HG02571 (cell line): ENCODE results near the gene WWC1.

Source experiments
- ATAC-seq: cut with Tn5 transposase; IDR thresholded peaks from one replicate; pipeline ENCODE4 v1.9.1; 2021; ENCODE audit warnings: mild to moderate bottlenecking, moderate library complexity; ENCODE audit not compliant: unreplicated experiment

Gene WWC1

DNA sequence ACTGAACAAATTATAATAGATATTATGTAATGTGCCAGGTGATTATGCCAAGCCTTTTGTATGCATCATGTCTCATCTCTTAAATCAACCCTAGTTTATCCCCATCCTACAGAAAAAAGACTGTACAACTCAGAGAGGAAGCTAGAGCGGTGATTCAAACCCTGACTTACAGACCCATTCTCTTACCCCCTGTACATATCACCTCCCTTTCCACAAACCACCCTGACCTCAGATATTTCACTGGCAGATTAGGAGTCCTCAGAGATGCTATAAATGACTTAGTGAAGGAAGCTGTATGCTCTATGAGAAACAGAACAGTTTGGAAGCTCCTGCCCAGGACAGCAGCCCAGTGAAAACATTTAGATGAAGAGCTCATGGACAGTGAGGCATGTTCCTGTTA, 115.8 kb downstream of the WWC1 start:
- no peak for ATAC-seq

DNA sequence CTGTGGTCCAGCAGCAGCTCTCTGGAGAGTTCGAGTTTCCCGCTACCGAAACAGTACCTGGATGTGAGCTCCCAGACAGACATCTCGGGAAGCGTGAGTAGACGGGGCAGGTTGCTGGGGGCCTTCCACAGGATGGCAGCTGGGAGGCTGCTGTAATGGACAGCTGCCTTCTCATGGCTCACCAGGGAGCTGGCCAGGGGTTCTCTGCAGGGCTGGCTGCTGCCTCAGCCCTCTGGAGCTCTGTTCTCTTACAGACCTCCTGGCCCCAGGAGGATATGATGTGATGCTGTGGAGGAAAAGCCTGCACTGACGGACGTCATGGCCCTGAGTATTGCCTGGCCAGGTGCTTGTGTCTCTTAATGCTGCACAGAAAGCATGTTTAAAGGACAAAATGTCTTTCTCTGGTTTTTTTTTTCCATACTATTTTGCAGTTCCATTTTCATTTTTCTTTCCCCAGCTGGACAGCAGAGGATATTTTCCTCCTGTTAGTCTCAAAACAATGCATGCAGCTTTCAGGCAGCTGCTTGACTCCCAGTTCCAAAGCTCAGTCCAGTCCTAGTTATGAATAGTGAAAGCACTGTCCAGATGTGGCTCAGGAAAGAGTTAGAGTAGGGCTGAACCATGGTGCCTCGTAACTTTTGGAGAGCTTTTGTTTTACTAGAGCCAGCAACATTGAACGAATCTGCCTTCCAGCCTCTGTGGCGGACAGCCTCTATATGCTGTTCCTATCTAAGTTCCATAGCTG, 117.3 kb downstream of the WWC1 start:
- no peak for ATAC-seq

DNA sequence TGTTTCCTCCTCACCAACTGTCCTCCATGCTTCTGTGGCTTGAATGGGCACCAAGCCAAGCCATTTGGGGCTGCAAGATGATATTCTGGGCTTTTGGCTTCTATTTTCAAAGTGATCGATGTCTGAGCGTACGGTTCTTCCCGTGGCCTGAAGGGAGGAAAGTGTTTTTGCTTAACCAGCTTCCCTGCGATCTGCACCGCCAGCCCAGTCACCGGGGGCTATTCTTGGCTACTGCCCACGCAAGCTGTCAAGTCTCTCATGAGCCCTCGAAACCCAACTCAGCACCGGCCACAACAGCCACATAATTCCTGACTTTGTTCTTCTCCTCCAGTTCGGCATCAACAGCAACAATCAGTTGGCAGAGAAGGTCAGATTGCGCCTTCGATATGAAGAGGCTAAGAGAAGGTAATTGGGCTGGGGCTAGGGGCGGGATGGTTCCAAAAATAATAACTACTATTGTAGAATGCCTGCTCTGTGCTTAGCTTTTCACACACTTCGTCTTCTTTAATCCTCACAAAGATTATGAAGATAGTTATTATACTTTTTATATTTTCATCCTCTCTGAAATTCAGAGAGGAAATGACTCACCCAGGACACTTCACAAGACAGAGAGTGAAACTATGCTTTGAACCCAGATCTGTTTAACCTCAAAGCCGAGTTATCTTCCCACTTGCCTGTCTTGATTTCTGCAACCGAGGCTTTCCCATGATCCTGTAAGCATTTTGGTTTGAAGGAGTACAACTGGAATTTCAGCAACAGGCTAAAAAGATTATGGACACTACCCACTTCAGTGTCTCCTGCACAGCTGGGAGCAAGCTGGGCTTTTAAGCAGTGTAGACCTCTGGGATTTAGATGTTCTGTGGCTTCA, 118.4 kb downstream of the WWC1 start:
- no peak for ATAC-seq

DNA sequence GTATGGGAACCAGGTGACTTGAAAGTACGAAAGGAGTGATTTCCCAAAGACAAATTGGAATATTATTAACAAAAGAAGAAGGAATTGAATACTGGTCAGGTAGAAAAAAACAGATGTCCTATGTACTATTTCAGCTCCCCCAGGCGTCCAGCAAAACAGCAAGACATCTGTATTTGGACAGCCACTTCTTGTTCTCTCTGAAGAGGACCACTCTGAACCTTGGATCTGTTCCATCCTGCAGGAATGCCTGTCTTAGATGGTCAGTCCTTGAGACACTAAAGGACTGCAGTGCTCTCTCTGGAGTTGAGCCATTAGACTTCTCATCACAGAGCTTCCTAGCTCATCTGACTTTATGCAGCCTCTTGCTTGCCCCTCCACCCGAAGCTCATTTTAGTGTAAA, 120.4 kb downstream of the WWC1 start:
- ATAC-seq, result no peak

DNA sequence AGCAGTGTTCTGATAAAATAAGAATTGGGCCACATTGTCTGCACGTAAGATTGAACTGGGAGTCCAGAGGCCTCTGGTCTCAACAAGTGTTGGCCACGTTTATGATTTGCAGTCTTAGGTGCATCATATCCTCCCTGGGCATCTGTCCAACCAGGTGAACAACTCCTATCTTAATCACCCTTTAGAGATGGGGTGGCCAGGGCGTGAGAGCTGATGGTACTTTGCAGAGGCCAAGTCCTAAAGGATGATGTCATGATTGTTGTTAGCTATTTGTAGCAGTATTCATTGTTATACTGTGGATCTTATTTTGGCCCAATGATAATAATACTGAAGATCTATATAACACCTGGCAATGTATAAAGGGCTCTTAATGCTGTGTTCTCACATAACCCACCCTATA, 121.6 kb downstream of the WWC1 start:
- ATAC-seq, result no peak

DNA sequence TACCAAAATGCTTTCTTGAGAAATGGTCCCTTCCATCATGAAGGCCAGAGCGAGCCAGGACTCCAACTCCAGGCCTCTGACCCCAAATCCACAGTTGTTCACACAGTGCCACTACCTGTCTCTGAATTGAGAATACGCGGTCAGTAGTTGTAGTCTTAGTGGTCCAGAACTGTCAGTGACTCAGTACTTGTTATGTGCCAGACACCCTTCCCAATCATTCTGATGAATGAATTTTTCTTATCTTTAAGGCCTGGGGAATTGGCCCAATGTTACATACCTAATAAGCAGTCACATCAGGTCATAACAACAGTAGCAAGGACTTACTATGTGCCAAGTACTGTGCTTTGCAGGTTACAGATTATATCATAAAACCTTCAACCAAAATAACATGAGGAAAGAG, 122.2 kb downstream of the WWC1 start:
- ATAC-seq, result no peak

DNA sequence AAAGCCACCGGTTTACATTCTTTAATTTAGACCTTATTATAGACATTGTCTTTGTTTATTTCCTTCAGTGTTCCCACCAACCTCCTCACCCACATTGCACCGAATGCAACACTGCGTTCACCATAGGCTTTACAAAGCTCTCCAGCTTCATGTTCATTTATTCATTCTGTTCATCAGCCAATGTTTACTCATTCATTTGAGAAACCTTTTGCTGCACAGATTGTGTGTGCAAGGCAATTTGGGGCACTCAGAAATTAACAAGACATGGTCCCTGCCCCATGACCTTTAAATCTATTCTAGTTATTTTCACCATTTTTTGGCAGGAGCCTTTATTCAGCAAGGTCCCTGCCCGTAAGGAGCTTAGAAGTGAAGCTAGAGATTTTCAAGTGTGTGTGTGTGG, 124.0 kb downstream of the WWC1 start:
- ATAC-seq, result no peak

DNA sequence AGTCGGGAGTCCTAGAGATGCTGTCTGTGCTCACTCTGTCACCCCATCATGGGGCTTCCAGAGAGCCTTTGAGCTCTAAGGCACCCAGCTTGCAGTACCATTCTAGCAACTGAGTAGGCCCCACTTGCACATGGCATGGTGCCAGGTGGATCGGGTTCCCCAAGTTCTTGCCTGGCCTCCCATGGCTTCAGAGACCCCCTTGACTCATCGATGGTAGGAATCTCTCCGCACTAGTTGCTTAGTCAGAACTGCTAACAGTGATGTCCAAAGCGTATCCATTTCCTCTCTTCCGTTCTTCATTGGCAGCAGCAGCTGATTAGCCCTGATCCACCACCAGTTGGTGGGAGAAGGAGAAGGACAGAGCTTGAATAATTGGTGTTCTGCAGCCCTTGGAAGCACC, 124.5 kb downstream of the WWC1 start:
- ATAC-seq, result no peak

DNA sequence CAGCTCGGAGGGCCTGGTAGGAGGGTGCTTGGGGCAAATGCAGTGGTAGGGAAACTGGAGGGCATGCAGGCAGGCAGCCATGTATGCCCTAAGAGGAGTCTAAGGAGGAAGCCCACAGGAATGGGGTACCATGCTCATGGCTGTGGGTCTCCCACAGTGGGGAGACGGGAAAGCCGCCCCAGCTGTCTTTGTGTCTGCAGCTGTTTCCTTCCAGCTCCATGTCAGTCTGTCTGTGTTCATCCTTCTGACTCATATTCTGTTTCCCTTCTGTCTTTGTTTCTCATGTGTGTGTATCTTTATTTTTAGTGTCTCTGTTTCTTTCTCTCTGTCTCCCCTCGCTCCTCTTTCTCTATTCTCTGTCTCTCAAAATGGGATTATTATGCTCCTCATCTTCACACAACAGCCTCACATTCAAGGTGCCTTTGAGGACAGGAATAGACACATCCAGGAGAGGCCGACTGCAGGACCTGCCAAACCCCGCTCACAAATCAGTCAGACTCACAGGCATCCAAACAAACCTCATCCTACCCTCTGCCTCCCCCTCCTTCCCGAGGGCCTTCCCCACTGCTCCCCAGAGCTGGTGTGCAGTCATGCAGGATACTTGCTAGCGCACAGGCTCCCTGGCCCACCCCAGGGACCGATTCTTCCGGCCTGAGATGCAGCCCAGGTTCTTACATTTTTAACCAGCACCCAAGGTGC, 126.4 kb downstream of the WWC1 start:
- no peak for ATAC-seq

DNA sequence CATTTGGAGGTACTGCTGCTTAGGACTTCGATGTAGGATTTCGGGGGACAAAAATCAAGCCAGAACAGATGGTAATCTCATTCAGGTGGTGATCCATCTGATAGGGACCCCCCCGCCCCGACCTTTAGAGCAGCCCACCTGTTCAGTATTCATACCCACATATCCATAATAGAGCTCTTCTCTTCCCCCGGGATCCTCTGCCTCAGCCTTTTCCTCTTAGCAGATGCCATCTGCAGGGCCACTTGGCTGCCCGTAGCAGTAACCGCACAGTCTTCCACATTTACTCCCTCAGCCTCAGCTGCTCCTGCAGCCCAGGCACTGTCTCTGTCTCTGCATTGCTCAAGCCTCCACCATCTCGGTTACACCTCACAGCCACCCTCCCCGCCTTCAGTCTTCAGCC, 129.0 kb downstream of the WWC1 start:
- no peak for ATAC-seq

DNA sequence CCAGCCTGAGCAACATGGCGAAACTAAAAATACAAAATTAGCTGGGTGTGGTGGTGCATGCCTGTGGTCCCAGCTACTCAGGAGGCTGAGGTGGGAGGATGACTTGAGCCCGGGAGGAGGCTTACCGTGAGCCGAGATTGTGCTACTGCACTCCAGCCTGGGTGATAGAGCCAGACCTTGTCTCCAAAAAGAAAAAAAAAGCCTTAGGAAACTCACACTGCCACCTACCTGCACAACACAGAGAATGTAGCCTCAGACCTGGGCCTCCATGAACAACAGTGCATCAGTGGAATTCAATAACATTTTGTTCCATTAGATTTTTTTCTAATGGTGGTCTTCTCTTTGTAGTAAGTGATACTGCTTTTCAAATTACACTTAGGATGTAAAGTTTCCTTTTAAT, 131.0 kb downstream of the WWC1 start:
- no peak for ATAC-seq

DNA sequence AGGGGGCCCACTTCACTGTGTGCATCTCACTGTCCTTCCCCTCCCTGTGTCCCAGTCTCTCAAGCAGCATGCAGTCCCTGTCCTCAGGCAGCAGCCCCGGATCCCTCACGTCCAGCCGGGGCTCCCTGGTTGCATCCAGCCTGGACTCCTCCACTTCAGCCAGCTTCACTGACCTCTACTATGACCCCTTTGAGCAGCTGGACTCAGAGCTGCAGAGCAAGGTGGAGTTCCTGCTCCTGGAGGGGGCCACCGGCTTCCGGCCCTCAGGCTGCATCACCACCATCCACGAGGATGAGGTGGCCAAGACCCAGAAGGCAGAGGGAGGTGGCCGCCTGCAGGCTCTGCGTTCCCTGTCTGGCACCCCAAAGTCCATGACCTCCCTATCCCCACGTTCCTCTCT, 132.0 kb downstream of the WWC1 start:
- ATAC-seq, result no peak

DNA sequence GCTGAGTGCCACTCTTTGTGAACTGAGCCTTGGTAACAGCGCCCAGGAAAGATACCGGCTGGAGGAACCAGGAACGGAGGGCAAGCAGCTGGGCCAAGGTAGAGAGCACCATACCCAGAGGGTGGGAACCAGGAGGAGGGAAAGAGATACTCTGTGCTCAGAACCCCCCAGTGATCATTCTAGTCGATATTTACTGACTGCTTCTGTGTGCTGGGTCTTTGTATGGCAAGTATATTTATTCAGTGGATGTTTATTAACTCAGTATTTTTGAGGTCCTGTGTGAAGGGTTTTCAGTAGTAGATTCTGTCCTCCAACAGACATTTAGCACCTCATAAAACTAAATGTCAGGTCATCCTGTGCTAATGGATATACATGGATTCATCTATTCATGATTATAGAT, 132.5 kb downstream of the WWC1 start:
- no peak for ATAC-seq

DNA sequence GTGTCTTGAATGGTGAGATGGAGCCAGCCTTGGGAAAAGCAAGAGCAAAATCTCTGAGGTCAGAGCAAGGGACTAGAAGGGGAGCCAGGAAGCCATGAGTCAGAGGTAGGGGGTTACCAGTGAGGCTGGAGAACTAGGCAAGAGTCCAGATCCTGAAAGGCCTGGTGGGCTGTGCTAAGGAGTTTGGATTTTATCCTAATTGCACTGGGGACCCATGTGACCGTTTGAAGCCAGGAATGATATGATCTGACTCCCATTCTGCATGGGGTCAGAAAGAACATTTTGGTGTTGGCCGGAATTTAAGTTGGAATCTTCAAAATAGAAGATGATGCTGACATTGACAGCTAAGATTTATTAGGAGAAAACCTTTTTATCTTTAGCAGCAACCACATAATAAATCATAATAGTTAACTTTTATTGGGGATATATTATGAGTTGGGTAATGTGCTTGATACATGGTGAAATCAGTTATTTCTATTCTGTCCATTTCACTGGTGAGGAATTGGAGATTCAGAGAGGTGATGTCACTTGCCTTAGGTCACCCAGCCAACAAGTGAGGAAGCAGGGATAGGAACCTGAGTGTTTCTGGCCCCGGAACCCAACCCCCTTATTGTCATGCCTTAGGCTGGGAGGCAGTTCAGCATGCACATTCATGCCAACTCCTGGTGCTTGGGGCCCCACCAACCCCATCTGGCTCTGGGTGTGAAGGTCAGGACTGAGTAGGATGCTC, 133.3 kb downstream of the WWC1 start:
- ATAC-seq, result no peak

DNA sequence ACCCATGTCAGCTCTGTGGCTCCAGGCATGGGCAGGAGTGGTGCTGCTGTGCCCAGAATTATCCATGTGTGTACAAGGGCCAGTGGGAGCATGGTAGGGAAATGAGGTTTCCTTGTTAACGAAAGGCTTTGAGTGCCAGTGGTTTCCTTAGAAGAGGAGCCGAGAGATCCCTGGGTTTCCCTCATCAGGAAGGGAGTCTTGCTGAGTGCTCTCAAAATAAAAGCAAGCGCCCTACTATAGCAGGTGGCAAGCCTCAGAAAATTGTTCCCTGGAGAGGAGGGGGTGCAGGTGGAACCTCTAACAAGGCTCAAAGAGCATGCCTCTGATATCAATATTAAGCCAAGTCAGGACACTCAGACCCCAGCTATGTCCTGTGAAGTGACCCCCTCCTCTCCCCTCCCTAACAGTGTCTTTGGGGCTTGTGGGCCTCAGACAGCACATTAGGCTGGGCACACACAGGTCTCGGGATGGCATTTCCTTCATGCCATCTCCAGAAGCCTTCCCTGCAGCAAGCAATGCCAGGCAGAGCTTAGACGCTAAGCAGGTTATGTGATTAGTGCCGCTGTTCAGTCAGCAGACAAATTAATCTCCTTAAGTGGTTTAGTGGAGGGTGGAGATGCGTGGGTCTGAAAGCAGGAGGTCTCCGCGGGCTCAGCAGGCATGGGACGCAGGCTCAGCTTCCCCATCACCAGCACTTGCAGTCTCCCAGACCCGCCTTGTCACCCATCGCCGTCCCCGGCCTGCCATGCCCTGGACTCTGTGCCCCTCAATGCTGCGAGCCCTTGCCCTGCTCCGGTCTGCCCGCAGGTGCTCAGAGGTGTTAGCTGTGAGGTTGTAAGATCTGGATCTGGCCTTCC, 134.8 kb downstream of the WWC1 start:
- no peak for ATAC-seq

DNA sequence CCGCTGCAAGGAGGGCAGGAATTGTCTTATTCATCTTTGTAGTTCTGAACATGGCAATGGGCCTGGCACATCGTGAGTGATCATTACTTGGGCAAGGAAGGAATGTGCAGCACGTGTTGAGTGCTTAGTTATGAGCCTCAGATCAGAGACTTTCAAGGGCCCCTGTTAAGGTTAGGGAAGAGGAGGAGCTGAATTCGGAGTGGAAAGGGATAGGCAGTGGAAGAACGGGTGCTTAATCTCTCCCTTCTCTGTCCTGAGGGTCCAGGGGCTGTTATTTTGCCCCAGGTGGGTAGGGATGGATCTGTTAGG, 135.4 kb downstream of the WWC1 start:
- no peak for ATAC-seq

DNA sequence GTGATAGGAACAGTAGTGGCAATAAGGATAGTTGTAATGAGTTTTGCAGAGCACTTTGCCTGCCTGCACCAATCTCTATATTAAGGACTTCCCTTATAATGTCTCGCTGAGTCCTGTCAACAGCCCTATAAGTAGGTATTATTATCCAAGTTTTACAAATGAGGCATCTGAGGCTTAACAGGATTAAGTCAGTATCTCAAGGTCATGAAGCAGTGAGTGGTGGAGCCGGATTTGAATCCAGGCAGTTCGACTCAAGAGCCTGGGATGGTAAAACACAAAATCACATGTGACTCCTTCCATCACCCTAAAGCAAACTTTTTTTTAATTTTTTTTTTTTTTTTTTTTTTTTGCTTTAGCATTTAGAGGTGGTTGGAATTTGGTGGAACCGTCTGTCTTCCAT, 135.8 kb downstream of the WWC1 start:
- ATAC-seq, result no peak

DNA sequence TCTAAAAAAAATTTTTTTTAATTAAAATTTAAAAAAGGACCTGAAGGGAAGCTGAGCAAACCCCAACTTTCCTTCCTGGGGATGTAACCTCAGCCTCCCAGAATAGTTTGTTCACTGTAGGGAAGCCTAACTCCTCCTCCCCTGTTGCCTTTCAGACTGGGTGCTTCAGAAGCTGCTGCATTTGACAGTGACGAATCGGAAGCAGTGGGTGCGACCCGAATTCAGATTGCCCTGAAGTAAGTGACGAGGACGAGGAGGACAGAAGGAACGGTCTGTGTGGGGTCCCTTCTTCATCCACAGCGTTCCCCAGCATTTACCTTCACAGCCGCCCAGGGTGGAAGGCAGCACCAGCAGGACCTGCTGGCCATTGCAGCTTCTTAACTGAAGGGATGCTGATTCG, 137.1 kb downstream of the WWC1 start:
- no peak for ATAC-seq

DNA sequence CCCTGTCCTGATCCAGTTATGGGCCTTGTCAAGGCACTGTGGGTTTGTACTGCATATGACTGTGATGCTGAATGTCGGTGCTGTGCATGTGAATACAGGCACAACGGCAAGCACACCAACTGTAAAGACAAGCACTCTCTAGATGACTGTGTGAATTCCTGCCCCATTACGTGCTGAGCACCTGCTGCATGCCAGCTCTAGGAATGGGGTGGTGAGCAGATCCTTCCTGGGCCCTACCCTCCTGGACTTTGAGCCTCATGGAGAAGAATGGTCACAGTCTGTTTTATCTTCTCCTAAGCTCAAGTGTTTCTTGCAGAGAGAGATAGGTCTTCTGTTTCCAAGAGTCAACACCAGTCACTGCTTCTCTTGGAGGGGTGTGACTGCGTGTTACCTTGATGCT, 138.9 kb downstream of the WWC1 start:
- ATAC-seq, result no peak

DNA sequence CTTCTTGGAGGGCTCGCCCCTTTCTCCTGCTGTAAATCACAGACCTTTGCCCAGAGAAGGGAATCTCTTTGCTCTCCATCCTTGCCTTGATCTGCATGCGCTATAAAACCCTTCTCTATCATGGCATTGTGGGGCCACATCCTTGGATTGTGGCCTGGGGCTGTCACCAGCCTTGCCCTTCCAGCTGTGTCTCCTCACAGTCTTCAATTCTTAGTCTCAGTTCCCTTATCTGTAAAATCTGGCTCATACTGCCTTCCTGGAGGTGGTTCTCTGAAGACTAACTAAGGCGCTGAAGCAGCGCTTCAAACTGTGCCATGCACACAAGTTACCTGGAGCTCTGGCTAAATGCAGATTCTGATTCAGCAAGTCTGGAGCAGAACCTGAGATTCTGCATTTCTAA, 141.5 kb downstream of the WWC1 start:
- ATAC-seq, result no peak
